Heart left ventricle (tissue), 16 donors: ENCODE data around the gene ETV2. TPM values are rescaled to one million over a fixed set of nuclear protein-coding genes. Genes with fewer than 3 reads are reported as not detected.

Experiments used
- ATAC-seq, 4 donors: fragments of 200-7000 bp; cut with Tn5 transposase; one replicate each; pipeline ENCODE4 v1.9.1; 2020 to 2022; ENCODE audit warnings: moderate library complexity in 4 of 4, mild to moderate bottlenecking in 3 of 4, moderate number of reproducible peaks in 1 of 4
- DNase-seq, 5 donors: peaks; one replicate each; pipeline ENCODE4 v3.0.0-alpha.2; 2020
- H3K27ac ChIP-seq, 12 donors: fragments of 200-600 bp; sonication (generic) in 4 of 12; one replicate each; pipeline versions ENCODE4 v1.5.0 to v1.8.0; 2016 to 2022; ENCODE audit warnings: mild to moderate bottlenecking in 2 of 12
- H3K27me3 ChIP-seq, 9 donors: fragments of 200-600 bp; sonication (generic) in 2 of 9; one replicate each; pipeline versions ENCODE4 v1.5.1 to v1.8.0; 2016 to 2022; ENCODE audit warnings: mild to moderate bottlenecking in 3 of 9
- H3K36me3 ChIP-seq, 9 donors: fragments of 200-600 bp; sonication (generic) in 2 of 9; one replicate each; pipeline versions ENCODE4 v1.5.0 to v1.8.0; 2018 to 2022; ENCODE audit warnings: mild to moderate bottlenecking in 2 of 9
- H3K4me1 ChIP-seq, 12 donors: fragments of 200-600 bp; sonication (generic) in 4 of 12; one replicate each; pipeline versions ENCODE4 v1.5.0 to v1.8.0; 2016 to 2022; ENCODE audit warnings: mild to moderate bottlenecking in 3 of 12
- H3K4me3 ChIP-seq, 12 donors: fragments of 200-600 bp; sonication (generic) in 4 of 12; one replicate each; pipeline versions ENCODE4 v1.5.0 to v1.8.0; 2017 to 2022; ENCODE audit warnings: mild to moderate bottlenecking in 9 of 12, moderate library complexity in 4 of 12
- H3K9me3 ChIP-seq, 12 donors: fragments of 200-600 bp; sonication (generic) in 4 of 12; one replicate each; pipeline versions ENCODE4 v1.5.0 to v1.8.0; 2016 to 2022; ENCODE audit warnings: mild to moderate bottlenecking in 1 of 12
- POLR2A ChIP-seq, 2 donors: fragments of 450-650 bp; IDR thresholded peaks; one replicate each; pipeline ENCODE4 v1.6.1; 2017; ENCODE audit warnings: antibody characterized with exemption in 2 of 2, mild to moderate bottlenecking in 2 of 2, moderate library complexity in 2 of 2
- WGBS, 4 donors: extraction: QIAGEN DNeasy Blood & Tissue Kit in 2 of 4; methylation state at CpG; one replicate each; pipeline versions ENCODE4 v1.1.5 to v1.1.7; 2013 to 2018; 5-methylcytosine and 5-hydroxymethylcytosine counted together
- intact Hi-C, 10 donors: fragments of 100-400 bp; cut with DNase I; formaldehyde crosslinking; loops; one replicate each; pipeline versions ENCODE4 v1.11.1 to v1.14.2; 2022
- polyA plus RNA-seq, 2 donors: library from polyadenylated mRNA; stranded (reverse); fragments of 200-250 nt; gene quantifications; one replicate each; pipeline ENCODE4 v1.2.3, GENCODE V29; 2013
- total RNA-seq, 9 donors: library from RNA; depleted of rRNA in 2 of 9; stranded (reverse); fragments of >200 nt in 2 of 9; fragmentation: NEBNext Ultra II Directional in 3 of 9; extraction: Animal tissue kit (Norgen Biotek cat#: 25700) in 3 of 9; gene quantifications; one replicate each; pipeline versions ENCODE4 v1.1.0 to v1.2.4, GENCODE V29; 2016 to 2023
- TF ChIP-seq, protein P1 (sequence below), 12 donors: fragments of 200-600 bp; sonication (generic) in 4 of 12; IDR thresholded peaks; one replicate each; pipeline versions ENCODE4 v1.5.0 to v1.8.0; 2018 to 2022; ENCODE audit warnings: antibody characterized with exemption in 12 of 12, mild to moderate bottlenecking in 5 of 12
- donor health status: ischemic (EF 13 %, LVEDD 7.1; RV severe dilation, severe dysfunction).
- donor health status: healthy with polysubstance abuse.
- donor health status: DM: no; HTN: yes; CAD: no.
- donor health status: DM: no; HTN: no; CAD: no.
- donor health status: ischemic (EF 25% LVEDD 6.9; RV normal size, moderate dysfunction).
- donor health status: ischemic (EF 25% LVEDD 5.7; RV mildly dilated, moderate dysfunction).
- donor health status: healthy.
- donor health status: DM: yes; HTN: yes; CAD: no.
- donor health status: ischemic (EF 35%, LVEDD 5.7; RV mildly dilated, moderate dysfunction).
- donor health status: nonischemic (EF 11% LVEDD 7.7; RV severe dilation, severe dysfunction).
- donor health status: DM: yes; HTN: yes; CAD: no.
- donor health status: PGD.
- donor health status: ischemic (EF 29% LVEDD 5.4; RV normal size, mild dysfunction).
- donor health status: nonischemic (EF 23%, LVEDD 6.1; RV moderate dilation, normal function).

ETV2 gene
- total and polyA plus RNA-seq, 11 donors: 0.23 to 1.6 (median 0.62) TPM; not detected in 2

DNA sequence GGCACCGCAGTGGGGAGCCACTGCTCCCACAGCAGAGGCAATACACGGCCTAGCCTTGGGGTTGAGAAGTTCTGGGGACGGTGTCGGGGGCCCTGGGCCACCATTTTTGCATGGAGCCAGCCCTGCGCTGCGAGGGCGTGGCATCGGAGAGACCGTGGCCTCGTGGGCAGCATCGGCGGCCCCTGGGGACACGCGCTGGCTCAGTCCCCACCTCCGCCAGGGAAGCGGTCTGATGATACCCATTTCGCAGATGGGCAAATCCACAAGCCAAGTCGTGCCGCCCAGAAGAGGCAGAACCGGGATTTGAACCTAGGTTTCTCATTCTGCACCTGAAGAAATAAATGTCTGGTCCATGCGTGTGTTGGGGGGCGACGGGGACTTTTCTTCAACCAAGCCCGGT, 23.6 kb downstream of the ETV2 start:
- Histone ChIP-seq H3K4me3 (no peak overlapping the region), H3K36me3 (peaks cover 0 to 58% (median 28%) of the 10 kb centered on the region in 9 donors), H3K27ac (no peak overlapping the region), H3K4me1 (no peaks in the 10 kb centered on the region), H3K9me3 (no peaks in the 10 kb centered on the region), H3K27me3 (peaks cover 0 to 5% (median 0%) of the 10 kb centered on the region in 9 donors)
- TF ChIP-seq, protein P1, sequence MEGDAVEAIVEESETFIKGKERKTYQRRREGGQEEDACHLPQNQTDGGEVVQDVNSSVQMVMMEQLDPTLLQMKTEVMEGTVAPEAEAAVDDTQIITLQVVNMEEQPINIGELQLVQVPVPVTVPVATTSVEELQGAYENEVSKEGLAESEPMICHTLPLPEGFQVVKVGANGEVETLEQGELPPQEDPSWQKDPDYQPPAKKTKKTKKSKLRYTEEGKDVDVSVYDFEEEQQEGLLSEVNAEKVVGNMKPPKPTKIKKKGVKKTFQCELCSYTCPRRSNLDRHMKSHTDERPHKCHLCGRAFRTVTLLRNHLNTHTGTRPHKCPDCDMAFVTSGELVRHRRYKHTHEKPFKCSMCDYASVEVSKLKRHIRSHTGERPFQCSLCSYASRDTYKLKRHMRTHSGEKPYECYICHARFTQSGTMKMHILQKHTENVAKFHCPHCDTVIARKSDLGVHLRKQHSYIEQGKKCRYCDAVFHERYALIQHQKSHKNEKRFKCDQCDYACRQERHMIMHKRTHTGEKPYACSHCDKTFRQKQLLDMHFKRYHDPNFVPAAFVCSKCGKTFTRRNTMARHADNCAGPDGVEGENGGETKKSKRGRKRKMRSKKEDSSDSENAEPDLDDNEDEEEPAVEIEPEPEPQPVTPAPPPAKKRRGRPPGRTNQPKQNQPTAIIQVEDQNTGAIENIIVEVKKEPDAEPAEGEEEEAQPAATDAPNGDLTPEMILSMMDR (IDR thresholded peaks at IDR 0.05): no peak
- no peak for TF ChIP-seq POLR2A (IDR thresholded peaks at IDR 0.05)
- intact Hi-C loops: no loop called here
- DNase-seq (no peak), ATAC-seq (no peak)
- 92 to 97% (median 95%) methylated on average over 9 to 24 of the region's 24 CpGs for WGBS, 4 donors

DNA sequence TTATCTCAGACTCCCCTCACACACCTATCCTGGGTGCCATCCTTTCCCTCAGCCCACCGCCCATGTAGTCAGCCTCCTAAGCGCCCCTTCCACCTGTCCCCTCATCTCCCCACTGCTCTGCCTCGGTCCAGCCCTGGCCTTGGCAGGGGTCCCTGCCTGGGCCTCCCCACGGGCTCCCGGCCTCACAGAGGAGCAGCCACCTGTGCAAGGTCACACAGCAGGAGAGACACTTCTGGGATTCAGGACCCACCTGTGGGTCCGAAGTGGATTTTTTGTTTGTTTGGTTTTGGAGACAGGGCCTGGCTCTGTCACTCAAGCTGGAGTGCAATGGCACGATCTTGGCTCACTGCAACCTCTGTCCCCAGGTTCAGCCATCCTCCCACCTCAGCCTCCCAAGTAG, 24.1 kb downstream of the ETV2 start:
- Histone ChIP-seq H3K27ac (no peak overlapping the region), H3K36me3 (peaks cover 0 to 53% (median 24%) of the 10 kb centered on the region in 9 donors), H3K27me3 (peaks cover 0 to 5% (median 0%) of the 10 kb centered on the region in 9 donors), H3K9me3 (no peaks in the 10 kb centered on the region), H3K4me3 (no peak overlapping the region), H3K4me1 (no peaks in the 10 kb centered on the region)
- ATAC-seq (peak in 1 of 4 donors; percentile 16), DNase-seq (no peak)
- 74 to 92% (median 88%) methylated on average over 7 of the region's 7 CpGs for WGBS, 4 donors
- no peak for TF ChIP-seq POLR2A (IDR thresholded peaks at IDR 0.05)
- TF ChIP-seq, protein P1 (IDR thresholded peaks at IDR 0.05): no peak
- intact Hi-C loops: no loop called here

DNA sequence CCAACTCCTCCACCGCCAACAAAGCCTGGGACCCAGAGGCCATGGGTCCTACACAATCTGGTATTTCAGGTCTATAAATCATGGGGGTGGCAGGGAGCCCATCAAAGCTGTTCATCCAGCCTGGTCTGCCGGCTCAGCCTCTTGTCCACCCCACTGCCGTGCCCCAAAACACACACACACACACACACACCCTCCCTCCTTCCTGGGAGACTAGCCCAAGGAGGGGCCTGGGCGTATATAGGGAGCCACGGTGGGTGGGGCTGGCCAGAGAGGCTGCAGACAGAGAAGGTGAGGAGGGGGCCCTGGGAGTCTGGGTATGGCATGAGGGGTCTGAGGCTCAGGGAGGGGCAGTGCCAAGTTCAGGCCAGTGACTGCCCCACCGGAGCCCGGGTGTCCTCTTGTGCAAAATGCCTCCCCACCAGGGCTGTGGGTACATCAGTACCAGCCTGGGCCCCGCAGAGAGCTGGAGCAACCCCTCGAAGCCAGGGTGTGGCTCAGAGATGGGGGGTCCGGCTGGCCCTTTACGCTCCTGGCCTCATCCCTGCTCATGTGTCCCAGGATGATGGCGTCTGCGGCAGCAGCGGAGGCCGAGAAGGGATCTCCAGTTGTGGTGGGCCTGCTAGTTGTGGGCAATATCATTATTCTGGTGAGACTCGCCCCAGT, 24.8 kb downstream of the ETV2 start, which contains the start of gene UPK1A:
Gene UPK1A, plus strand, starts transcription at position 267 of the 663 bp plus-strand sequence. Its CDS starts 296 bp downstream, at position 563.
- no peak for DNase-seq
- Histone ChIP-seq H3K36me3 (peaks cover 0 to 45% (median 16%) of the 10 kb centered on the region in 9 donors), H3K27me3 (peaks cover 0 to 5% (median 0%) of the 10 kb centered on the region in 9 donors), H3K9me3 (no peaks in the 10 kb centered on the region), H3K4me3 (no peak within 1 kb of the TSS), H3K4me1 (no peaks in the 10 kb centered on the region), H3K27ac (no peak within 1 kb of the TSS)
- WGBS, 4 donors: 68 to 79% (median 71%) methylated on average over 13 to 16 of the region's 16 CpGs
- peak in 3 of 4 donors; percentile 10 to 35 (median 14) for ATAC-seq
- intact Hi-C loops: no loop called here
- TF ChIP-seq, protein P1 (IDR thresholded peaks at IDR 0.05): no peak
- no peak for TF ChIP-seq POLR2A (IDR thresholded peaks at IDR 0.05)

DNA sequence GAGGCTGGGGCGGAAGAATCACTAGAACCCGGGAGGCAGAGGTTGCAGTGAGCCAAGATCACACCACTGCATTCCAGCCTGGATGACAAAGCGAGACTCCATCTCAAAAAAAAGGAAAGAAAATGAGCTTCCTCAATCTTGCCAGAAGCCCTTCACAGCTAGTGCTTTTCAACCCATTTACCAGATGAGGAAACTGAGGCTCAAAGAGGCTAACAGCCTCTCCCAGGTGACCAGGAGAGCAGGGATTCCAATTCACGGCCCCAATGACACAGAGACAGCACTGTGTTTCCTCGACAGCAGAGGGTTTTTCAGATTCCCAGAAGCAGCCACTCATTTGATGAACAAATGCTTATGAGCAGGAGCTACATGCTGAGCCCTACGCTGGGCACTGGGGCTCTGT, 28.0 kb downstream of the ETV2 start:
- Histone ChIP-seq H3K36me3 (peaks cover 0 to 14% (median 0%) of the 10 kb centered on the region in 9 donors), H3K27me3 (peaks cover 3 to 32% (median 28%) of the 10 kb centered on the region in 9 donors), H3K4me1 (peaks cover 0 to 8% (median 0%) of the 10 kb centered on the region in 12 donors), H3K9me3 (no peaks in the 10 kb centered on the region), H3K27ac (no peak overlapping the region), H3K4me3 (no peak overlapping the region)
- intact Hi-C loops: no loop called here
- no peak for ATAC-seq
- DNase-seq: no peak
- 76 to 82% (median 79%) methylated on average over 6 of the region's 6 CpGs for WGBS, 4 donors
- TF ChIP-seq, protein P1 (IDR thresholded peaks at IDR 0.05): no peak
- TF ChIP-seq POLR2A (IDR thresholded peaks at IDR 0.05): no peak
